ENCODE measurements around the gene ACOT9.
A peak's percentile ranks its signal among the peaks of the same experiment; 100 is the strongest.
"Not testable (repeated sequence)": the region's sequence is repeated elsewhere in the genome, so short reads cannot be mapped to it uniquely, and the experiment has no call there.

ACOT9 gene

GRCh38 chrX:23742697-23743622, at the start of gene ACOT9:
Gene ACOT9 (minus strand): TSS chrX:23743276. CDS start chrX:23743144, 132 bp downstream.
- DNase-seq = peak; percentile 69 to 74

GRCh38 chrX:23790155-23790497, 47.0 kb upstream of the ACOT9 start:
- no peak for DNase-seq

- no peak for DNase-seq
Measured at GRCh38 chrX:23789386-23790154, 46.5 kb upstream of the ACOT9 start.

DNA sequence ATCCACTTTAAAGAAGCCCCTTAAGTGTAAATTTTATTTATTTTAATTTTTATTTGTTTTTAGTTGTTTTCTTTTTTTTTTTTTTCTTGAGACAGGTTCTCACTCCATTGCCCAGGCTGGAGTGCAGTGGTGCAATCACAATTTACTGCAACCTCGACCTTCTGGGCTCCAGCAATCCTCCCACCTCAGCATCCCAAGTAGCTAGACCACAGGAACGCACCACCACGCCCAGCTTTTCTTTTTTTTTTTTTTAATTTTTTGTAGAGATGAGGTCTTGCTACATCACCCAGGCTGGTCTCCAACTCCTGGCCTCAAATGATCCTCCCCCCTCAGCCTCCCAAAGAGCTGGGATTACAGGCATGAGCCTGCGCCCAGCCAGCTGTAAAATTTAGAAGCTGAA, 45.9 kb upstream of the ACOT9 start:
- no peak for DNase-seq

DNA sequence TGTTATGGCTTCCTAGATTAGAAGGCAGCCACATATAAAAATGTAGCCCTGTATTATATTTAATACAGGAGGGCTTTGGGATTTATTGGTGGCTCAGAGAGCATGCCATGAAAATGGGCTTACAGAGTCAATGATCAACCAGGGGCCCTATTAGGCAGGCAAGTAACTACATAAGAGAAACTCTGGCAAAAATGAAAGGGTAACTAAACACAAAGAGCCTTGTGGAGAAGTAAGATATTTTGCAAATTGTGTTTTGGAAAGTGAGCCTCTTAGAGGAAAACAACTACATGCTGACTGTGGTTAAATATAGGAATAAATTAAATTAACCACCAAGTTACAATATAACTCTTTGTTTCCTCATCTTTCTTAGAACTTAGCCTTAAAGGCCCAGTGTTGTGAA, 45.4 kb upstream of the ACOT9 start:
- no peak for DNase-seq

- no peak for DNase-seq
Measured at GRCh38 chrX:23787745-23788118, 44.7 kb upstream of the ACOT9 start.

GRCh38 chrX:23786268-23786815, 43.3 kb upstream of the ACOT9 start:
- no peak for DNase-seq

DNA sequence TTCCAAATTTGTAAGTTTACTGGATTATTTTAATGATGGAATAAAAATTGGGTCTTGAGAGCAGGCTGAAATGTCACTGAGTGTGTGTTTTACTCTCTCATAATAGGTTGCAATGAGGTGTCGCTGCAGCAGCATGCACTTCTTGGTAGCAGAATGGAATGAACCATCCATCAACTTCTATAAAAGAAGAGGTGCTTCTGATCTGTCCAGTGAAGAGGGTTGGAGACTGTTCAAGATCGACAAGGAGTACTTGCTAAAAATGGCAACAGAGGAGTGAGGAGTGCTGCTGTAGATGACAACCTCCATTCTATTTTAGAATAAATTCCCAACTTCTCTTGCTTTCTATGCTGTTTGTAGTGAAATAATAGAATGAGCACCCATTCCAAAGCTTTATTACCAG, 42.5 kb upstream of the ACOT9 start:
- DNase-seq = no peak

DNA sequence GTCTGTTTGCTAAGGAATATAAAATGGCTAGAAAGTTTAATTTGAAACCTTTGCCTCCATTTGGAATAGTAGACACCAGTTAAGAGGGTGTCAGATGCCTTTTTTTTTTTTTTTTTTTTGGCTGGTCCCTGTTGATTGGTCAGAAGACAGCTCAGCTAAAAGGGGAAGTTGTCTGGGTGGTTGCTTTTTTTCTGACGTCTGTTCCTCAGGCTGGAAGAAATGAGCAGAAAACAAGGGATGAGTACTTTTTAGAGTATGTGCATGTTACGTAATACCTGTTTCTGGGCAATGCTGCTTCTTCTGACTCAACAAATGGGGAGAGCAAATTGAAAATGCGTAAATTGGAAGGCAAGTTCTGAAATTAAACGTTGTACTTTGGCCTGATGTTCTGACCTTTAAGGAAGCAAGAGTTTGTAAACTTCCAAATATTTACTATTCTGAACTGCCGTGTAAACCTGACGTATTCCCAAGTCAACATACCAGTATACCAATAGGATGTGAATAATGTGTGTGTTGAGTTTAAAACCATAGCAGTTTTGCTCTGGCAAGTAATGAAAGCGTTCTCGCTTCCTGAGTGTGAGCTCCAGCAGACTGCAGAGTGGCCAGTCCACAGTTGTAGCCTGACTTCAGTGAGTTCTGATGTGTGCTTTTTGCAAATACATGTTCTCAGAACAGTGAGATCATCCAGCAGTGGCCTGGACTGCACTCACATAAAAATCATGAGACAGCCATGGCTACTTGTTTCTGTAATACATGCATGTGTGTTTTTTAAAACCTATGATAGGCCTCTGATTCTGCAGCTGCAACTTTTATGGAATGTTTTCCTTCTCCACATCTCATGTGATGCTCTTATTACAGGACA, 41.6 kb upstream of the ACOT9 start:
- no peak for DNase-seq

DNA sequence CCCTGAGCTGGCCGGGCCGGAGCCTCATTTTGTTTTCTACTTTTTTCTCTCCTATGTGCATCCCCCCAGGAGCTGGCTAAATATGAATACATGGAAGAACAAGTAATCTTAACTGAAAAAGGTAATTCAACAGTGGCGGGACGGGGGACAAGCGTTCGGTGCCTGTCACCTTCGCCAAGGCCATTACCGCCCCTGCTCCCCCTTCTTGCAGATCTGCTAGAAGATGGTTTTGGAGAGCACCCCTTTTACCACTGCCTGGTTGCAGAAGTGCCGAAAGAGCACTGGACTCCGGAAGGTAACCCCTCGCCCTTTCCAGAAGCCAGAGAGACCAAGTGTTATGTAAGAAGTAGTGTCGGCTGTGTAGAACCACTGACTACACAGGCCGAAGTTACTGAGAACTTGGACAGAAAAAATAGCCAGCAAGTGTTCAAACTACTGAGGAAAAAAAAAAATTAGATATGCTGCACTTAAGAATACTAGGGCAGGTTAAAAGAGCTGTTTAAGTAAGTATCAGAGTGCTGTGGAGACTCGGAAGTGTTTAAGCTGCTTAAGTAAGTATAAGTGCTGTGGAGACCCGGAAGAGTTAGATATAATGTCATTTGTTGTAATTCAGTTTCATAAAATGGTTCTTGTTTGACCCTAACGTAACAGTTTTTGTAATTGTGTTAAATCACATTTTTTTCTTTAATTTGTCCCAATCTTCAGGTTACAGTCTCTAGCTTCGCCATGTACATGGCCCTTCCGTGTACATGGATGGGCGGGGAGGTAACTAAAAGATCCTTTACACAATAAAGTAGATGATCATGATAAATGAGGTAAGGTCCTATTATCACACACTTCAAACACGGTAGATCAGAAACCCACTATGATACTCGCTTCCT, 40.8 kb upstream of the ACOT9 start:
- DNase-seq = peak in 1 of 2 donors; percentile 20

- DNase-seq = peak; percentile 91 to 92
Measured at GRCh38 chrX:23782863-23783588, 40.0 kb upstream of the ACOT9 start, which contains the start of gene SAT1. Gene SAT1 (plus strand): TSS chrX:23783173. CDS start chrX:23783352, 179 bp downstream.

- no peak for DNase-seq
Measured at GRCh38 chrX:23782455-23782854, 39.4 kb upstream of the ACOT9 start.

GRCh38 chrX:23779025-23779424, 35.9 kb upstream of the ACOT9 start:
- no peak for DNase-seq

DNA sequence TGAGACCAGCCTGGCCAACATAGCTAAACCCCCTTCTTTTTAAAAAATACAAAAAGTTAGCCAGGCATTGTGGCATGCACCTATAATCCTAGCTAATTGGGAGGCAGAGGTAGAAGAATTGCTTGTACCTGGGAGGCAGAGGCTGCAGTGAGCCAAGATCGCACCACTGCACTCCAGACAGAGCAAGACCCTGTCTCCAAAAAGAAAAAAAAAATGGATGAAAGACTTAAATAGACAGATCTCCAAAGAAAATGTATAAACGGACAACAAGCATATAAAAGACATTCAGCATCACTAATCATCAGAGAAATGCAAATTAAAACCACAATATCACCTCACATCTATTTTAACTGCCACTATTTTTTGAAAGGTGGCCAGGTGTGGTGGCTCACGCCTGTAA, 33.3 kb upstream of the ACOT9 start:
- no peak for DNase-seq

DNA sequence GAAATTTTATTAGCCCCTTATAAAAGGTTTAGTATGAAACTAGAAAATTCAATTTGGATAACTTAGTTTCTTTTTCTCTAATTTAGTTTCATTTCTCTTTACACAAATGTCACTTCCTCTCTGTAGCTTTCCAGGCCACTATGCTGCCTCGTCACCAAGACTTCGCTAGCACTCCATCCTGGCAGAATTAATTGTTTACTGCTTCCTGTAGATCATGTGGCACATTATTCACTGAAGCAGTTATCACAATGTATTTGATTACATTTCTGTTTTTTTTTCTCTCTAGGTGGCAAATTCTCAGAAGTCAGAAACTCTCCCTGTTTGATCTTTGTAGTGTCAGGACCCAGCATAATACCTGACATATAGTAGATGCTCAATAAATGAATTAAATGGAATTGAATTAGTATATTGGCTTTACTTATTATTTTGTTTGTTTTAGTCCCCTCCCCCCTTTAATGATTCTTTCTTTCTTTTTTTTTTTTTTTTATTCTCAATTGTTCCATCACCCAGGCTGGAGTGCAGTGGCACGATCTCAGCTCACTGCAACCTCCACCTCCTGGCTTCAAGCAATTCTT, 30.6 kb upstream of the ACOT9 start:
- DNase-seq = peak in 1 of 2 donors; percentile 17

DNA sequence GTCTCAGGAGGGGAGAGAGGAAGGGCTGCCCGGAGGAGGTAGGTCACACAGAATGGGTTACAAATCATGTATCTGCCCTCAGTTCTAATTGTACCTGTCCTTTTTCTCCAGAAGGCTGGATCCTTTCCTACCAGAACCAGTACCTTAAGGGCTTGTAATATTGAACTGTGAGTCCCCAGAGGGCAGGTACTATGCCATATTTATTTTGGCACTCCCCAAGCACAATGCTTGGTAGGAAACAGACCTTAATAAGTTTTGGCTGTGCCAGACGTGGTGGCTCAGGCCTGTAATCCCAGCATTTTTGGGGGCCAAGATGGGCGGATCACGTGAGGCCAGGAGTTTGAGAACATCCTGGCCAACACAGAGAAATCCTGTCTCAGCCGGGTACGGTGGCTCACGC, 28.0 kb upstream of the ACOT9 start:
- DNase-seq = not testable (repeated sequence)

- DNase-seq = no peak
Measured at GRCh38 chrX:23770142-23770541, 27.1 kb upstream of the ACOT9 start.

DNA sequence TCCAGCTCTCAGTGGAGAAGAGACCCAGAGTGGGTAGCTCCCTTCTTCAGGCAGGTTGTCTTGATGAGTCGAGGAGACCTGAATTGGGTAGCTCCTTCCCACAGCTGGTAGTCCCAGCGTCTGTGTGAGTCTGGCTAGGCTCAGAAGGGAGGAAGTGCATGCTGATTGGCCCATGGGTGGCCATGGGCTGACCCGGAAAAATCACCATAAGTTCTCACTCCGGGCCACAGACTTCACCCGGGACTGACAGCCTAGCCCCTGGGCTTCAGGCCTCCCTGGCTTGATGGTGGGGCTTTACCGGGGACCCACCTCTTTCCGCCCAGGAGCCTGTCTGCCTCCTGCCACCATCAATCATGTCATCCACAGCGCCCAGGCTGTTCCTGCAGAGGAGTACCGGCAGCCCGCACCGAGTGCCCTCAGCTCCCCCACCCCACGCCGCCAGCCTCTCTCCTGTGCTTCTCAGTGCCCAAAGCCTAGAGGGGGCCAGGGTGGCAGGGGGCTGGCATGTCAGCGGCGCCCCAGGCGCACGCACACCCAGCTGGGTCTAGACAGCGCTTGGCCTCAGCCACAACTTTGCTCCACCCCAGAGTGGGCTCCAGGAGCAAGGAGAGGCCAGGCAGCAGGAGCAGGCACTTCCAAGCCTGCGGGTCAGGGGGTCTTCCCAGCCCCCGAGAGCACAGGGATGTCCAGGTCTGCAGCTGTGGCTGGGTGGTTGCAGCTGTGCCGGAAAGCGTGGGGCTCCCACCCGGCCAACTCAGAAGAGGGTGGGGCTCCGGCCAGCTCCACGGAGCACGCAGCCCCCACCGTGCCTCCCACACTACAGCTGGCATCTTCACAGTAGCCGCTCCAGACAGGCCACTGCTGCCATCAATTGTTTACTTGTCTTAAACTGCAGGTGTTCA, 23.8 kb upstream of the ACOT9 start:
- no peak for DNase-seq

GRCh38 chrX:23765868-23766267, 22.8 kb upstream of the ACOT9 start:
- no peak for DNase-seq

Measured in stimulated activated CD4-positive, alpha-beta T cell treated with anti-CD3 and anti-CD28 coated beads, Interleukin-2, amount 100 ng/mL, for 24 hours (primary cell).